OCI-LY7 (cell line): ENCODE data around the gene SMCO1. TPM values are rescaled to one million over a fixed set of nuclear protein-coding genes. Genes with fewer than 3 reads are reported as not detected.

Experiments used
- BruUV-seq: library from RNA; stranded (reverse); fragments of 400-500 nt; replicated peaks from 2 replicates; lab custom pipeline; 2021; lab: Mats Ljungman, UMichigan
- CTCF ChIA-PET: fragments of 300-600 bp; sonication (Branson Sonifier 250); formaldehyde crosslinking; loops from one replicate; lab custom pipeline; 2022; ENCODE audit warnings: antibody characterized with exemption; ENCODE audit not compliant: unreplicated experiment; lab: Charles Lee
- POLR2A ChIA-PET: fragments of 300-600 bp; sonication (Branson Sonifier 250); formaldehyde crosslinking; loops from one replicate; lab custom pipeline; 2022; ENCODE audit warnings: antibody characterized with exemption; lab: Charles Lee
- DNase-seq: peaks from one replicate; pipeline ENCODE4 v3.0.0-alpha.2; 2015; ENCODE audit warnings: low spot score
- H2AFZ ChIP-seq: fragments of 200-600 bp; sonication (generic), shearing (Covaris generic); 2 replicates; pipeline ENCODE4 v1.6.1; 2014; ENCODE audit warnings: mild to moderate bottlenecking, antibody characterized with exemption, low read length, moderate library complexity
- H3K27ac ChIP-seq: fragments of 200-600 bp; sonication (generic); 2 replicates; pipeline ENCODE4 v1.5.1; 2014; ENCODE audit warnings: mixed run types, low read depth, mild to moderate bottlenecking, moderate library complexity, low read length, inconsistent platforms; ENCODE audit not compliant: poor library complexity, severe bottlenecking
- H3K36me3 ChIP-seq: fragments of 200-600 bp; sonication (generic); 2 replicates; pipeline ENCODE4 v1.6.1; 2014; ENCODE audit warnings: mild to moderate bottlenecking, antibody characterized with exemption, low read length, moderate library complexity, mixed read lengths; ENCODE audit not compliant: insufficient read depth
- H3K4me1 ChIP-seq: fragments of 200-600 bp; sonication (generic); 2 replicates; pipeline ENCODE4 v1.5.1; 2014; ENCODE audit warnings: mild to moderate bottlenecking, low read length; ENCODE audit not compliant: insufficient read depth, poor library complexity, severe bottlenecking
- H3K4me2 ChIP-seq: fragments of 200-600 bp; sonication (generic); 2 replicates; pipeline ENCODE4 v1.6.1; 2014; ENCODE audit warnings: mild to moderate bottlenecking, low read length
- H3K4me3 ChIP-seq: fragments of 200-600 bp; sonication (generic); 2 replicates; pipeline ENCODE4 v1.5.1; 2014; ENCODE audit warnings: mild to moderate bottlenecking, low read depth, low read length; ENCODE audit not compliant: poor library complexity, severe bottlenecking
- H3K79me2 ChIP-seq: fragments of 200-600 bp; sonication (generic); 2 replicates; pipeline ENCODE4 v1.6.1; 2016; ENCODE audit warnings: low read depth, mild to moderate bottlenecking, low read length, moderate library complexity, mixed read lengths; ENCODE audit not compliant: insufficient read depth
- H3K9me2 ChIP-seq: fragments of 200-600 bp; sonication (generic); 2 replicates; pipeline ENCODE4 v1.6.1; 2016; ENCODE audit warnings: mild to moderate bottlenecking, low read length, mixed read lengths; ENCODE audit not compliant: insufficient read depth
- H3K9me3 ChIP-seq: fragments of 200-600 bp; sonication (generic); 2 replicates; pipeline ENCODE4 v1.6.1; 2014; ENCODE audit warnings: mild to moderate bottlenecking, mixed run types, low read length, mixed read lengths
- H4K20me1 ChIP-seq: fragments of 200-600 bp; sonication (generic); 2 replicates; pipeline ENCODE4 v1.6.1; 2014; ENCODE audit warnings: mild to moderate bottlenecking, antibody characterized with exemption, low read length, moderate library complexity, mixed read lengths; ENCODE audit not compliant: insufficient read depth
- CTCF ChIP-seq: fragments of 200-600 bp; sonication (generic); conservative IDR thresholded peaks from 2 replicates; pipeline ENCODE4 v1.5.1; 2014; ENCODE audit warnings: mild to moderate bottlenecking, antibody characterized with exemption, low read length, moderate library complexity, mixed read lengths
- EZH2phosphoT487 ChIP-seq: fragments of 200-600 bp; sonication (generic); IDR thresholded peaks from 2 replicates; pipeline ENCODE4 v1.6.1; 2018; ENCODE audit warnings: low read depth, borderline replicate concordance, mild to moderate bottlenecking, mixed run types, antibody characterized with exemption, low read length, moderate library complexity, mixed read lengths
- intact Hi-C: fragments of 100-400 bp; cut with micrococcal nuclease; formaldehyde crosslinking; loops from one replicate; pipeline ENCODE4 v1.10.0; 2022; ENCODE audit not compliant: unreplicated experiment
- total RNA-seq, 2 experiments: library from RNA; depleted of rRNA in 1 of 2; stranded (reverse); fragments of >200 nt in 1 of 2; shearing (Covaris generic) in 1 of 2; gene quantifications; 2 replicates each; pipeline ENCODE4 v1.2.3, GENCODE V29; 2014 to 2022

SMCO1 gene
- total RNA-seq, 2 experiments from 2014 or later, result not detected

GRCh38 chr3:196555295-196555694, 40.1 kb upstream of the SMCO1 start:
- H3K4me3 ChIP-seq, result no peak overlapping the region
- ChIA-PET POLR2A (interaction anchor here (0.6 to 1.3 kb wide), 3 partner anchors 47 to 98 kb away, joined by 3 read pairs; no protein-coding TSS in a partner anchor), CTCF (no interaction called here)
- H3K27ac ChIP-seq, result no peak overlapping the region
- TF ChIP-seq CTCF (no peak), EZH2phosphoT487 (no peak)
- H3K9me3 ChIP-seq, result peaks cover 4% of the 10 kb centered on the region; the same call in 1 of the 2 replicates
- DNase-seq, result no peak
- peaks cover 25% of the 10 kb centered on the region for H3K36me3 ChIP-seq
- peaks cover 4% of the 10 kb centered on the region for H3K4me1 ChIP-seq
- intact Hi-C loops, result no loop called here
- no peaks in the 10 kb centered on the region for H4K20me1 ChIP-seq
- H3K4me2 ChIP-seq, result no peak overlapping the region
- H3K9me2 ChIP-seq, result no peaks in the 10 kb centered on the region
- H2AFZ ChIP-seq, result no peak overlapping the region
- BruUV-seq, result no TSS peak
- H3K79me2 ChIP-seq, result no peaks in the 10 kb centered on the region

GRCh38 chr3:196554205-196554604, 39.1 kb upstream of the SMCO1 start:
- Histone ChIP-seq H2AFZ (no peak overlapping the region), H3K9me3 (peaks cover 11% of the 10 kb centered on the region; the same call in 1 of the 2 replicates), H4K20me1 (no peaks in the 10 kb centered on the region), H3K4me2 (peak overlapping the region; percentile 18; the same call in 1 of the 2 replicates), H3K9me2 (no peaks in the 10 kb centered on the region), H3K4me1 (peaks cover 4% of the 10 kb centered on the region), H3K27ac (no peak overlapping the region), H3K36me3 (peaks cover 16% of the 10 kb centered on the region), H3K4me3 (no peak overlapping the region), H3K79me2 (no peaks in the 10 kb centered on the region)
- TSS peak; percentile 47 for BruUV-seq
- intact Hi-C loops, result no loop called here
- ChIA-PET POLR2A (interaction anchor here (0.6 to 1.0 kb wide), 4 partner anchors 47 to 271 kb away, joined by 3 to 12 read pairs (median 3); no protein-coding TSS in a partner anchor), CTCF (no interaction called here)
- TF ChIP-seq EZH2phosphoT487 (no peak), CTCF (no peak)
- DNase-seq, result peak; percentile 16

- Histone ChIP-seq H3K4me1 (peaks cover 4% of the 10 kb centered on the region), H3K9me2 (no peaks in the 10 kb centered on the region), H3K4me2 (no peak overlapping the region), H3K27ac (no peak overlapping the region), H4K20me1 (no peaks in the 10 kb centered on the region), H3K9me3 (peaks cover 14% of the 10 kb centered on the region; the same call in 1 of the 2 replicates), H3K4me3 (no peak overlapping the region), H3K79me2 (no peaks in the 10 kb centered on the region), H2AFZ (no peak overlapping the region), H3K36me3 (peaks cover 16% of the 10 kb centered on the region; the same call in 1 of the 2 replicates)
- TF ChIP-seq EZH2phosphoT487 (no peak), CTCF (no peak)
- intact Hi-C loops, result no loop called here
- DNase-seq, result no peak
- no TSS peak for BruUV-seq
- CTCF ChIA-PET, result no interaction called here
- POLR2A ChIA-PET, result interaction anchor here (0.6 to 0.7 kb wide), 3 partner anchors 157 to 272 kb away, joined by 3 to 12 read pairs (median 3); no protein-coding TSS in a partner anchor
These were observed 38.4 kb upstream of the SMCO1 start for GRCh38 chr3:196553551-196553950.
